H9 (cell line): Measurements from ENCODE around the gene ARL16. TPM values are rescaled to one million over a fixed set of nuclear protein-coding genes. Genes with fewer than 3 reads are reported as not detected.

ENCODE experiments used
- DNase-seq: peaks from one replicate; pipeline ENCODE4 v3.0.0-alpha.2; 2017
- H2AFZ ChIP-seq: one replicate; pipeline ENCODE4 v1.6.1; 2013; ENCODE audit warnings: mild to moderate bottlenecking, low read length, control low read depth, moderate library complexity
- H2AK5ac ChIP-seq: 2 replicates; pipeline ENCODE4 v1.6.1; 2013; ENCODE audit warnings: low read length, control low read depth, mixed read lengths; ENCODE audit not compliant: insufficient read length
- H2BK120ac ChIP-seq: one replicate; pipeline ENCODE4 v1.6.1; 2013; ENCODE audit warnings: low read depth, mild to moderate bottlenecking, low read length, control low read depth, inconsistent platforms; ENCODE audit not compliant: poor library complexity, severe bottlenecking
- H2BK12ac ChIP-seq: 2 replicates; pipeline ENCODE4 v1.6.1; 2013; ENCODE audit warnings: low read length, control low read depth, mixed read lengths, low read depth; ENCODE audit not compliant: insufficient read length
- H2BK15ac ChIP-seq: 2 replicates; pipeline ENCODE4 v1.6.1; 2013; ENCODE audit warnings: low read depth, low read length, control low read depth
- H2BK20ac ChIP-seq: one replicate; pipeline ENCODE4 v1.6.1; 2013; ENCODE audit warnings: low read depth, mild to moderate bottlenecking, low read length, control low read depth, inconsistent platforms; ENCODE audit not compliant: poor library complexity, severe bottlenecking
- H2BK5ac ChIP-seq: 2 replicates; pipeline ENCODE4 v1.6.1; 2013; ENCODE audit warnings: low read length, control low read depth, mixed read lengths; ENCODE audit not compliant: insufficient read length
- H3K14ac ChIP-seq: 2 replicates; pipeline ENCODE4 v1.6.1; 2013; ENCODE audit warnings: low read length, control low read depth; ENCODE audit not compliant: insufficient read depth
- H3K18ac ChIP-seq: 2 replicates; pipeline ENCODE4 v1.6.1; 2013; ENCODE audit warnings: low read depth, mild to moderate bottlenecking, mixed read lengths, low read length, control low read depth; ENCODE audit not compliant: insufficient read length
- H3K23ac ChIP-seq: 2 replicates; pipeline ENCODE4 v1.6.1; 2013; ENCODE audit warnings: low read length, control low read depth, mixed read lengths, low read depth; ENCODE audit not compliant: insufficient read length
- H3K23me2 ChIP-seq: 2 replicates; pipeline ENCODE4 v1.6.1; 2013; ENCODE audit warnings: low read depth, mild to moderate bottlenecking, mixed read lengths, low read length, control low read depth; ENCODE audit not compliant: insufficient read length, poor library complexity, severe bottlenecking
- H3K27ac ChIP-seq: 2 replicates; pipeline ENCODE4 v1.5.1; 2013; ENCODE audit warnings: low read length, control low read depth, mixed read lengths, low read depth; ENCODE audit not compliant: insufficient read length
- H3K27me3 ChIP-seq: 2 replicates; pipeline ENCODE4 v1.6.1; 2013; ENCODE audit warnings: low read length, control low read depth, inconsistent platforms; ENCODE audit not compliant: insufficient read depth
- H3K4ac ChIP-seq: 2 replicates; pipeline ENCODE4 v1.6.1; 2013; ENCODE audit warnings: low read depth, mild to moderate bottlenecking, control low read depth, inconsistent platforms, low read length, moderate library complexity
- H3K4me1 ChIP-seq: 2 replicates; pipeline ENCODE4 v1.6.1; 2013; ENCODE audit warnings: low read length, control low read depth, inconsistent platforms; ENCODE audit not compliant: insufficient read depth
- H3K4me2 ChIP-seq: 2 replicates; pipeline ENCODE4 v1.6.1; 2013; ENCODE audit warnings: low read length, control low read depth, mixed read lengths; ENCODE audit not compliant: insufficient read length, insufficient read depth
- H3K56ac ChIP-seq: 2 replicates; pipeline ENCODE4 v1.6.1; 2013; ENCODE audit warnings: low read depth, mild to moderate bottlenecking, mixed read lengths, low read length, control low read depth; ENCODE audit not compliant: insufficient read length
- H3K79me1 ChIP-seq: 2 replicates; pipeline ENCODE4 v1.6.1; 2013; ENCODE audit warnings: low read depth, mild to moderate bottlenecking, moderate library complexity, low read length, control low read depth, inconsistent platforms; ENCODE audit not compliant: insufficient read depth, poor library complexity, severe bottlenecking
- H3K79me2 ChIP-seq: 2 replicates; pipeline ENCODE4 v1.6.1; 2013; ENCODE audit warnings: low read length, control low read depth, inconsistent platforms; ENCODE audit not compliant: insufficient read depth
- H3K9ac ChIP-seq: 2 replicates; pipeline ENCODE4 v1.6.1; 2013; ENCODE audit warnings: low read length, control low read depth, mixed read lengths; ENCODE audit not compliant: insufficient read length; ENCODE audit errors: extremely low read depth
- H3K9me3 ChIP-seq: one replicate; pipeline ENCODE4 v1.6.1; 2013; ENCODE audit warnings: low read depth, low read length, inconsistent platforms; ENCODE audit not compliant: control insufficient read depth
- H3T11ph ChIP-seq: one replicate; pipeline ENCODE4 v1.6.1; 2013; ENCODE audit warnings: mild to moderate bottlenecking, low read length, control low read depth, inconsistent platforms
- H4K20me1 ChIP-seq: one replicate; pipeline ENCODE4 v1.6.1; 2013; ENCODE audit not compliant: control insufficient read depth, insufficient read length, insufficient read depth
- H4K5ac ChIP-seq: 2 replicates; pipeline ENCODE4 v1.6.1; 2013; ENCODE audit warnings: low read depth, mild to moderate bottlenecking, mixed read lengths, low read length, control low read depth; ENCODE audit not compliant: insufficient read length
- H4K8ac ChIP-seq: replicated peaks from 2 replicates; pipeline ENCODE4 v1.6.1; 2013; ENCODE audit warnings: low read length, control low read depth, mixed read lengths, low read depth; ENCODE audit not compliant: insufficient read length
- H4K91ac ChIP-seq: 2 replicates; pipeline ENCODE4 v1.6.1; 2013; ENCODE audit warnings: low read depth, mild to moderate bottlenecking, moderate library complexity, mixed read lengths, low read length, control low read depth; ENCODE audit not compliant: insufficient read length
- H3K27ac Mint-ChIP-seq, 3 experiments: 2 replicates in 2 of 3; 3 replicates in 1 of 3; pipeline ENCODE4 v1.8.0; 2020 to 2021; ENCODE audit warnings: mixed read lengths in 3 of 3, mild to moderate bottlenecking in 1 of 3, moderate library complexity in 1 of 3
- H3K27me3 Mint-ChIP-seq: 2 replicates; pipeline ENCODE4 v1.8.0; 2021; ENCODE audit warnings: low read depth, mild to moderate bottlenecking, moderate library complexity, mixed read lengths
- H3K36me3 Mint-ChIP-seq, 3 experiments: 2 replicates in 2 of 3; 3 replicates in 1 of 3; pipeline ENCODE4 v1.8.0; 2020 to 2021; ENCODE audit warnings: low read depth in 3 of 3, mixed read lengths in 3 of 3; ENCODE audit not compliant: insufficient read depth in 1 of 3
- H3K4me1 Mint-ChIP-seq, 2 experiments: 2 replicates each; pipeline ENCODE4 v1.8.0; 2020; ENCODE audit warnings: mixed read lengths in 2 of 2
- H3K4me3 Mint-ChIP-seq, 2 experiments: 2 replicates in 1 of 2; 3 replicates in 1 of 2; pipeline ENCODE4 v1.8.0; 2020 to 2021; ENCODE audit warnings: mild to moderate bottlenecking in 2 of 2, mixed read lengths in 2 of 2, moderate library complexity in 1 of 2
- H3K9me3 Mint-ChIP-seq, 2 experiments: 2 replicates in 1 of 2; 3 replicates in 1 of 2; pipeline ENCODE4 v1.8.0; 2020; ENCODE audit warnings: mild to moderate bottlenecking in 2 of 2, mixed read lengths in 2 of 2, moderate library complexity in 1 of 2
- CTCF ChIP-seq: fragments of 200-600 bp; sonication (generic); conservative IDR thresholded peaks from 3 replicates; pipeline ENCODE4 v1.8.0; 2021; ENCODE audit warnings: antibody characterized with exemption, mild to moderate bottlenecking
- WGBS: extraction: QIAGEN DNeasy Blood & Tissue Kit; methylation state at CpG from one replicate; pipeline ENCODE4 v1.1.7; 2013; ENCODE audit warnings: missing lambda C conversion rate, low lambda C conversion rate, mixed read lengths; ENCODE audit not compliant: insufficient read length; ENCODE audit errors: extremely low coverage; 5-methylcytosine and 5-hydroxymethylcytosine counted together
- total RNA-seq: library from RNA; stranded (reverse); gene quantifications from 2 replicates; pipeline ENCODE4 v1.2.1, GENCODE V29; 2021

The ARL16 gene
- total RNA-seq, 1 experiment from 2014 or later = 58.6 TPM

GRCh38 chr17:81647640-81648012, 36.0 kb downstream of the ARL16 start:
- DNase-seq = peak; percentile 46
- TF ChIP-seq CTCF = no peak
- Mint-ChIP-seq H3K36me3 (no peaks in the 10 kb centered on the region), H3K4me3 (peak overlapping the region in 1 of 2 experiments; percentile 13; a peak in 2 of 5 replicates), H3K9me3 (no peaks in the 10 kb centered on the region; a peak in 2 of 5 replicates), H3K27me3 (no peaks in the 10 kb centered on the region; the same call in 1 of the 2 replicates), H3K27ac (no peak overlapping the region), H3K4me1 (peaks cover 6 to 7% of the 10 kb centered on the region in 2 experiments; a peak in 3 of 4 replicates)
- no peak overlapping the region for H3K4ac ChIP-seq
- no peak overlapping the region for H3K27ac ChIP-seq
- no peak overlapping the region for H4K5ac ChIP-seq
- no peak overlapping the region for H4K91ac ChIP-seq
- H3K18ac ChIP-seq = no peak overlapping the region
- no peaks in the 10 kb centered on the region for H3K9me3 ChIP-seq
- H3K14ac ChIP-seq = no peak overlapping the region
- H4K20me1 ChIP-seq = no peaks in the 10 kb centered on the region
- no peak overlapping the region for H2AK5ac ChIP-seq
- H3K4me2 ChIP-seq = peak overlapping the region; percentile 4
- H2AFZ ChIP-seq = no peak overlapping the region
- H4K8ac ChIP-seq = no peak overlapping the region
- no peak overlapping the region for H2BK5ac ChIP-seq
- no peak overlapping the region for H3K23ac ChIP-seq
- H3K4me1 ChIP-seq = no peaks in the 10 kb centered on the region
- H2BK120ac ChIP-seq = no peak overlapping the region
- H3K9ac ChIP-seq = no peak overlapping the region
- WGBS = no CpG with 5 or more reads among the region's 21 CpGs
- H3K79me2 ChIP-seq = no peaks in the 10 kb centered on the region
- no peak overlapping the region for H3K56ac ChIP-seq
- no peaks in the 10 kb centered on the region for H3K79me1 ChIP-seq
- no peaks in the 10 kb centered on the region; the same call in 1 of the 2 replicates for H3K27me3 ChIP-seq
- no peaks in the 10 kb centered on the region for H3K23me2 ChIP-seq
- no peak overlapping the region for H2BK20ac ChIP-seq
- H3T11ph ChIP-seq = no peak overlapping the region
- no peak overlapping the region for H2BK15ac ChIP-seq
- no peak overlapping the region for H2BK12ac ChIP-seq
